K562 (cell line): ENCODE measurements around the gene SHTN1. TPM values are rescaled to one million over a fixed set of nuclear protein-coding genes. Genes with fewer than 3 reads are reported as not detected.

Source experiments
- ATAC-seq: fragments of 200-7000 bp; cut with Tn5 transposase; 3 replicates; pipeline ENCODE4 v1.9.1; 2020; ENCODE audit warnings: moderate library complexity
- BruUV-seq: library from RNA; stranded (reverse); fragments of 400-500 nt; replicated peaks from 2 replicates; lab custom pipeline; 2021; lab: Mats Ljungman, UMichigan
- CTCF ChIA-PET: fragments of 300-600 bp; formaldehyde crosslinking; extraction: SDS; loops from one replicate; lab custom pipeline; 2021; ENCODE audit warnings: low intra/inter-chr PET ratio; lab: Yijun Ruan, JAX
- POLR2A ChIA-PET: fragments of 300-600, 350-650 bp; sonication (Branson Sonifier 250); formaldehyde crosslinking; extraction: SDS; loops from one replicate; lab custom pipeline; 2021; ENCODE audit warnings: antibody characterized with exemption, inconsistent platforms; lab: Yijun Ruan, JAX
- DNase-seq, 4 experiments: peaks; one replicate each; pipeline versions ENCODE4 v3.0.0 to v3.0.0-alpha.2; 2011 to 2018; ENCODE audit warnings: low spot score in 3 of 4, mixed read lengths in 3 of 4; ENCODE audit errors: extremely low read depth in 1 of 4
- FAIRE-seq: peaks from 2 replicates; lab custom pipeline; 2011; peaks lifted over from hg19 to GRCh38; lab: Jason Lieb, UNC
- H2AFZ ChIP-seq: 2 replicates; pipeline ENCODE4 v1.6.0; 2011; ENCODE audit warnings: low read depth, low read length, control low read depth, inconsistent platforms
- H3K27ac ChIP-seq: fragments of 200-600 bp; 3 replicates; pipeline ENCODE4 v1.8.0; 2011; ENCODE audit warnings: low read depth, mild to moderate bottlenecking, control low read depth, inconsistent platforms, low read length, moderate library complexity, mixed read lengths; ENCODE audit errors: extremely low read depth
- H3K27me3 ChIP-seq, 2 experiments: fragments of 300-600 bp in 1 of 2; 2 replicates in 1 of 2; 3 replicates in 1 of 2; pipeline versions ENCODE4 v1.6.0 to v1.8.0; 2011; ENCODE audit warnings: inconsistent platforms in 2 of 2, low read length in 2 of 2, mild to moderate bottlenecking in 1 of 2, mixed read lengths in 1 of 2, moderate library complexity in 1 of 2; ENCODE audit not compliant: control insufficient read depth in 2 of 2, insufficient read depth in 2 of 2
- H3K36me3 ChIP-seq: fragments of 300-600 bp; 3 replicates; pipeline ENCODE4 v1.8.0; 2011; ENCODE audit warnings: mild to moderate bottlenecking, low read length, inconsistent platforms; ENCODE audit not compliant: control insufficient read depth, insufficient read depth
- H3K4me1 ChIP-seq, 2 experiments: fragments of 200-600 bp in 1 of 2; replicated peaks in 1 of 2; 2 replicates in 1 of 2; 3 replicates in 1 of 2; pipeline versions ENCODE4 v1.5.1 to v1.8.0; 2011; ENCODE audit warnings: inconsistent platforms in 2 of 2, low read length in 2 of 2, mild to moderate bottlenecking in 1 of 2, mixed read lengths in 1 of 2, moderate library complexity in 1 of 2; ENCODE audit not compliant: control insufficient read depth in 2 of 2, insufficient read depth in 2 of 2
- H3K4me2 ChIP-seq: 2 replicates; pipeline ENCODE4 v1.6.1; 2011; ENCODE audit warnings: low read length, control low read depth, inconsistent platforms, mixed read lengths; ENCODE audit not compliant: insufficient read depth
- H3K4me3 ChIP-seq: fragments of 200-600 bp; sonication (generic), shearing (Covaris generic); 2 replicates; pipeline ENCODE4 v1.5.1; 2016; ENCODE audit warnings: control low read depth, inconsistent platforms
- H3K79me2 ChIP-seq: fragments of 200-600 bp; 3 replicates; pipeline ENCODE4 v1.8.0; 2011; ENCODE audit warnings: low read length, inconsistent platforms; ENCODE audit not compliant: control insufficient read depth, insufficient read depth
- H3K9ac ChIP-seq, 2 experiments: 2 replicates each; pipeline versions ENCODE4 v1.6.0 to v1.6.1; 2011; ENCODE audit warnings: low read depth in 2 of 2, low read length in 2 of 2, control low read depth in 1 of 2, inconsistent platforms in 1 of 2, mild to moderate bottlenecking in 1 of 2, mixed read lengths in 1 of 2; ENCODE audit not compliant: insufficient read depth in 1 of 2
- H3K9me1 ChIP-seq: one replicate; pipeline ENCODE4 v1.6.0; 2011; ENCODE audit warnings: inconsistent platforms, mild to moderate bottlenecking, low read length, moderate library complexity; ENCODE audit not compliant: control insufficient read depth, insufficient read depth
- H3K9me3 ChIP-seq: replicated peaks from 2 replicates; pipeline ENCODE4 v1.5.1; 2011; ENCODE audit warnings: low read depth, low read length, inconsistent platforms; ENCODE audit not compliant: control insufficient read depth, insufficient read depth
- H4K20me1 ChIP-seq: replicated peaks from 2 replicates; pipeline ENCODE4 v1.6.1; 2011; ENCODE audit warnings: low read length, inconsistent platforms, mixed read lengths; ENCODE audit not compliant: control insufficient read depth, insufficient read depth
- ARID1B ChIP-seq: fragments of 450-650 bp; IDR thresholded peaks from 2 replicates; pipeline ENCODE4 v1.6.1; 2016; ENCODE audit warnings: antibody characterized with exemption, mild to moderate bottlenecking, inconsistent platforms
- CBFB ChIP-seq: sonication (generic); formaldehyde crosslinking; IDR thresholded peaks from 2 replicates; pipeline ENCODE4 v1.4.0; 2020; ENCODE audit warnings: mild to moderate bottlenecking, missing genetic modification reagents
- HCFC1 ChIP-seq: IDR thresholded peaks from 2 replicates; pipeline ENCODE4 v1.6.1; 2012; ENCODE audit warnings: low read depth, low read length, improper control_type of control experiment
- IFI16 ChIP-seq: fragments of 250-450 bp; sonication (Bioruptor Pico); IDR thresholded peaks from 2 replicates; pipeline ENCODE4 v2.1.2; 2022; ENCODE audit warnings: mild to moderate bottlenecking, inconsistent platforms
- MAFF ChIP-seq: IDR thresholded peaks from 2 replicates; pipeline ENCODE4 v1.6.1; 2012; ENCODE audit warnings: low read length, improper control_type of control experiment
- PPARD ChIP-seq: fragments of 250-450 bp; sonication (Bioruptor Pico); IDR thresholded peaks from 2 replicates; pipeline ENCODE4 v1.8.0; 2022; ENCODE audit warnings: inconsistent platforms, mild to moderate bottlenecking, moderate library complexity
- RFX1 ChIP-seq: fragments of 450-650 bp; IDR thresholded peaks from 2 replicates; pipeline ENCODE4 v1.6.1; 2016; ENCODE audit warnings: mild to moderate bottlenecking, moderate library complexity
- ZNF197 ChIP-seq: fragments of 200-800 bp; sonication (Bioruptor generic); IDR thresholded peaks from 2 replicates; pipeline ENCODE4 v1.6.1; 2016; ENCODE audit warnings: low read depth, missing genetic modification characterization, missing compliant biosample characterization
- ZNF316 ChIP-seq: fragments of 450-650 bp; IDR thresholded peaks from 2 replicates; pipeline ENCODE4 v1.6.1; 2016
- in situ Hi-C: fragments of 300-500 bp; cut with MboI; formaldehyde crosslinking; loops from 4 replicates; pipeline ENCODE4 v1.15.0; 2018; ENCODE audit warnings: inconsistent platforms, mixed read lengths
- intact Hi-C: fragments of 100-400 bp; cut with micrococcal nuclease; formaldehyde crosslinking; loops from 2 replicates; pipeline ENCODE4 v1.14.2; 2022
- polyA plus RNA-seq, 8 experiments: library from polyadenylated mRNA; depleted of rRNA in 4 of 8; stranded (reverse) in 5 of 8; unstranded in 3 of 8; fragments of >200 nt; fragmentation: Nextera tagmentation in 2 of 8; fragmentation: Illumina TruSeq in 1 of 8; extraction: Ambion mirVana in 2 of 8; extraction: Trizol in 1 of 8; gene quantifications; 2 replicates each; pipeline versions ENCODE4 v1.2.1 to v1.2.3, GENCODE V29; 2011 to 2014; ENCODE audit warnings: inconsistent platforms in 1 of 8, missing spikeins in 1 of 8
- total RNA-seq, 7 experiments: library from RNA; depleted of rRNA in 6 of 7; stranded (reverse); fragments of >200 nt in 6 of 7; fragmentation: Illumina TruSeq in 2 of 7; extraction: Trizol in 2 of 7; gene quantifications; 2 replicates each; pipeline versions ENCODE4 v1.2.1 to v1.2.3, GENCODE V29; 2011 to 2021; ENCODE audit warnings: low replicate concordance in 1 of 7
- TF ChIP-seq, protein P1 (sequence below), 2 experiments: fragments of 200-800 bp in 1 of 2; sonication (Bioruptor generic) in 1 of 2; sonication (generic) in 1 of 2; formaldehyde crosslinking in 1 of 2; IDR thresholded peaks in 1 of 2; conservative IDR thresholded peaks in 1 of 2; 2 replicates each; pipeline versions ENCODE4 v1.5.0 to v1.6.1; 2016 to 2020; ENCODE audit warnings: missing compliant biosample characterization in 1 of 2, missing genetic modification characterization in 1 of 2, missing genetic modification reagents in 1 of 2
- TF ChIP-seq, protein P2 (sequence below): IDR thresholded peaks from 2 replicates; pipeline ENCODE4 v1.6.1; 2011; ENCODE audit not compliant: insufficient read length; ENCODE audit errors: extremely low read depth
- TF ChIP-seq, protein P3 (sequence below): fragments of 250-450 bp; sonication (Bioruptor Pico); IDR thresholded peaks from 2 replicates; pipeline ENCODE4 v1.5.1; 2021; ENCODE audit warnings: mild to moderate bottlenecking
- TF ChIP-seq, protein P4 (sequence below): sonication (generic); formaldehyde crosslinking; IDR thresholded peaks from 2 replicates; pipeline ENCODE4 v1.8.0; 2022; ENCODE audit warnings: mild to moderate bottlenecking, missing genetic modification reagents

SHTN1 gene
- total and polyA plus RNA-seq, 9 of the 15 experiments (the other 6 are each of a cell fraction or from before 2014, with no cell fraction given), result 5.4 to 21.3 (median 13.3) TPM

- FAIRE-seq, result no peak
- no TSS peak for BruUV-seq
- Histone ChIP-seq H3K27ac (no peak overlapping the region), H3K9ac (no peak overlapping the region), H3K9me1 (no peaks in the 10 kb centered on the region), H3K4me1 (peaks cover 0 to 10% of the 10 kb centered on the region in 2 experiments; a peak in 2 of 5 replicates), H3K9me3 (no peaks in the 10 kb centered on the region), H3K36me3 (0 out of 3 replicates have a peak, but pooled peaks cover 4% of the 10 kb centered on the region), H4K20me1 (no peaks in the 10 kb centered on the region; the same call in none of the 2 replicates), H3K27me3 (no peaks in the 10 kb centered on the region), H3K79me2 (peaks cover 58% of the 10 kb centered on the region), H3K4me2 (no peak overlapping the region), H2AFZ (no peak overlapping the region), H3K4me3 (no peak overlapping the region)
- TF ChIP-seq HCFC1 (no peak), MAFF (no peak), ZNF316 (no peak), CBFB (CRISPR knock-in tag) (no peak), IFI16 (no peak), ZNF197 (CRISPR knock-in tag) (no peak), RFX1 (no peak), ARID1B (no peak), PPARD (CRISPR knock-in tag) (no peak)
- TF ChIP-seq, protein P1, sequence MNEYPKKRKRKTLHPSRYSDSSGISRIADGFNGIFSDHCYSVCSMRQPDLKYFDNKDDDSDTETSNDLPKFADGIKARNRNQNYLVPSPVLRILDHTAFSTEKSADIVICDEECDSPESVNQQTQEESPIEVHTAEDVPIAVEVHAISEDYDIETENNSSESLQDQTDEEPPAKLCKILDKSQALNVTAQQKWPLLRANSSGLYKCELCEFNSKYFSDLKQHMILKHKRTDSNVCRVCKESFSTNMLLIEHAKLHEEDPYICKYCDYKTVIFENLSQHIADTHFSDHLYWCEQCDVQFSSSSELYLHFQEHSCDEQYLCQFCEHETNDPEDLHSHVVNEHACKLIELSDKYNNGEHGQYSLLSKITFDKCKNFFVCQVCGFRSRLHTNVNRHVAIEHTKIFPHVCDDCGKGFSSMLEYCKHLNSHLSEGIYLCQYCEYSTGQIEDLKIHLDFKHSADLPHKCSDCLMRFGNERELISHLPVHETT (CRISPR knock-in tag; conservative IDR thresholded peaks at IDR 0.05 in 1 of 2, IDR thresholded peaks at IDR 0.05 in 1 of 2), result no peak
- TF ChIP-seq, protein P2, sequence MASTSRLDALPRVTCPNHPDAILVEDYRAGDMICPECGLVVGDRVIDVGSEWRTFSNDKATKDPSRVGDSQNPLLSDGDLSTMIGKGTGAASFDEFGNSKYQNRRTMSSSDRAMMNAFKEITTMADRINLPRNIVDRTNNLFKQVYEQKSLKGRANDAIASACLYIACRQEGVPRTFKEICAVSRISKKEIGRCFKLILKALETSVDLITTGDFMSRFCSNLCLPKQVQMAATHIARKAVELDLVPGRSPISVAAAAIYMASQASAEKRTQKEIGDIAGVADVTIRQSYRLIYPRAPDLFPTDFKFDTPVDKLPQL, result no peak
- TF ChIP-seq, protein P3, sequence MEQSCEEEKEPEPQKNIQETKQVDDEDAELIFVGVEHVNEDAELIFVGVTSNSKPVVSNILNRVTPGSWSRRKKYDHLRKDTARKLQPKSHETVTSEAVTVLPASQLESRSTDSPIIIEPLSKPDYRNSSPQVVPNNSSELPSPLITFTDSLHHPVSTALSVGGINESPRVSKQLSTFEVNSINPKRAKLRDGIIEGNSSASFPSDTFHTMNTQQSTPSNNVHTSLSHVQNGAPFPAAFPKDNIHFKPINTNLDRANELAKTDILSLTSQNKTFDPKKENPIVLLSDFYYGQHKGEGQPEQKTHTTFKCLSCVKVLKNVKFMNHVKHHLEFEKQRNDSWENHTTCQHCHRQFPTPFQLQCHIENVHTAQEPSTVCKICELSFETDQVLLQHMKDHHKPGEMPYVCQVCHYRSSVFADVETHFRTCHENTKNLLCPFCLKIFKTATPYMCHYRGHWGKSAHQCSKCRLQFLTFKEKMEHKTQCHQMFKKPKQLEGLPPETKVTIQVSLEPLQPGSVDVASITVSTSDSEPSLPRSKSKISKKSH (CRISPR knock-in tag), result no peak
- TF ChIP-seq, protein P4, sequence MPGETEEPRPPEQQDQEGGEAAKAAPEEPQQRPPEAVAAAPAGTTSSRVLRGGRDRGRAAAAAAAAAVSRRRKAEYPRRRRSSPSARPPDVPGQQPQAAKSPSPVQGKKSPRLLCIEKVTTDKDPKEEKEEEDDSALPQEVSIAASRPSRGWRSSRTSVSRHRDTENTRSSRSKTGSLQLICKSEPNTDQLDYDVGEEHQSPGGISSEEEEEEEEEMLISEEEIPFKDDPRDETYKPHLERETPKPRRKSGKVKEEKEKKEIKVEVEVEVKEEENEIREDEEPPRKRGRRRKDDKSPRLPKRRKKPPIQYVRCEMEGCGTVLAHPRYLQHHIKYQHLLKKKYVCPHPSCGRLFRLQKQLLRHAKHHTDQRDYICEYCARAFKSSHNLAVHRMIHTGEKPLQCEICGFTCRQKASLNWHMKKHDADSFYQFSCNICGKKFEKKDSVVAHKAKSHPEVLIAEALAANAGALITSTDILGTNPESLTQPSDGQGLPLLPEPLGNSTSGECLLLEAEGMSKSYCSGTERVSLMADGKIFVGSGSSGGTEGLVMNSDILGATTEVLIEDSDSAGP (CRISPR knock-in tag), result no peak
- intact Hi-C loops, result no loop called here
- no peak for DNase-seq
- ATAC-seq, result no peak
- in situ Hi-C loops, result no loop called here
- POLR2A ChIA-PET, result interaction anchor here (0.6 kb wide), 1 partner anchor 26 kb away, joined by 3 read pairs; no protein-coding TSS in a partner anchor
- CTCF ChIA-PET, result no interaction called here
Observed at GRCh38 chr10:116988311-116988710, 16.7 kb downstream of the SHTN1 start.
